ENCODE measurements around the gene PWWP2B.

- TF ChIP-seq POLR2A (IDR thresholded peaks at IDR 0.05): no peak
- TF ChIP-seq, protein P1, sequence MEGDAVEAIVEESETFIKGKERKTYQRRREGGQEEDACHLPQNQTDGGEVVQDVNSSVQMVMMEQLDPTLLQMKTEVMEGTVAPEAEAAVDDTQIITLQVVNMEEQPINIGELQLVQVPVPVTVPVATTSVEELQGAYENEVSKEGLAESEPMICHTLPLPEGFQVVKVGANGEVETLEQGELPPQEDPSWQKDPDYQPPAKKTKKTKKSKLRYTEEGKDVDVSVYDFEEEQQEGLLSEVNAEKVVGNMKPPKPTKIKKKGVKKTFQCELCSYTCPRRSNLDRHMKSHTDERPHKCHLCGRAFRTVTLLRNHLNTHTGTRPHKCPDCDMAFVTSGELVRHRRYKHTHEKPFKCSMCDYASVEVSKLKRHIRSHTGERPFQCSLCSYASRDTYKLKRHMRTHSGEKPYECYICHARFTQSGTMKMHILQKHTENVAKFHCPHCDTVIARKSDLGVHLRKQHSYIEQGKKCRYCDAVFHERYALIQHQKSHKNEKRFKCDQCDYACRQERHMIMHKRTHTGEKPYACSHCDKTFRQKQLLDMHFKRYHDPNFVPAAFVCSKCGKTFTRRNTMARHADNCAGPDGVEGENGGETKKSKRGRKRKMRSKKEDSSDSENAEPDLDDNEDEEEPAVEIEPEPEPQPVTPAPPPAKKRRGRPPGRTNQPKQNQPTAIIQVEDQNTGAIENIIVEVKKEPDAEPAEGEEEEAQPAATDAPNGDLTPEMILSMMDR (IDR thresholded peaks at IDR 0.05): no peak
- no peak for TF ChIP-seq EP300 (IDR thresholded peaks at IDR 0.05)
These were observed 48.7 kb downstream of the PWWP2B start for GRCh38 chr10:132445516-132446194.

Measured in sigmoid colon (tissue), 4 donors.